ENCODE measurements around the gene CCNL1. TPM values are rescaled to one million over a fixed set of nuclear protein-coding genes. Genes with fewer than 3 reads are reported as not detected.
A peak's percentile ranks its signal among the peaks of the same experiment; 100 is the strongest.

CCNL1 gene
- polyA plus RNA-seq, 1 donor from 2014 or later, result 186 TPM

GRCh38 chr3:157160658-157161424 is 894 bp upstream of the CCNL1 start:
- H4K20me1 ChIP-seq (ENCODE audit: insufficient read depth), result peaks cover 4% of the 10 kb centered on the region
- H3K9me2 ChIP-seq (ENCODE audit: insufficient read depth, low read length), result no peaks in the 10 kb centered on the region
- H3K9ac ChIP-seq (ENCODE audit: low read length), result peak overlapping the region; percentile 99
- H3K27ac ChIP-seq (ENCODE audit: low read length), result peak overlapping the region; percentile 98
- H2AFZ ChIP-seq (ENCODE audit: low read depth, low read length), result peak overlapping the region; percentile 97
- peak overlapping the region; percentile 91 for H3K4me3 ChIP-seq (ENCODE audit: low read length)
- TF ChIP-seq SMC3 (conservative IDR thresholded peaks at IDR 0.05; ENCODE audit: poor library complexity) (no peak), RAD21 (conservative IDR thresholded peaks at IDR 0.05) (no peak), MXI1 (conservative IDR thresholded peaks at IDR 0.05; ENCODE audit: poor library complexity, severe bottlenecking) (no peak), EP300 (conservative IDR thresholded peaks at IDR 0.05; ENCODE audit: poor library complexity, severe bottlenecking) (no peak), POLR2AphosphoS5 (IDR thresholded peaks at IDR 0.05) (no peak), EZH2 (IDR thresholded peaks at IDR 0.05; ENCODE audit: borderline replicate concordance, insufficient read depth, low read length, poor library complexity, severe bottlenecking) (no peak), TAF1 (IDR thresholded peaks at IDR 0.05; ENCODE audit: low read depth) (no peak), REST (IDR thresholded peaks at IDR 0.05; ENCODE audit: borderline replicate concordance) (no peak), CTCF (IDR thresholded peaks at IDR 0.05; ENCODE audit: poor library complexity, severe bottlenecking) (no peak)
- H3F3A ChIP-seq (ENCODE audit: insufficient read depth, low read length, poor library complexity, severe bottlenecking), result no peaks in the 10 kb centered on the region
- peaks cover 5% of the 10 kb centered on the region for H3K36me3 ChIP-seq (ENCODE audit: insufficient read depth, low read length)
- no peaks in the 10 kb centered on the region for H3K9me3 ChIP-seq (ENCODE audit: low read length)
- peaks cover 35% of the 10 kb centered on the region for H3K79me2 ChIP-seq (replicated peaks; ENCODE audit: insufficient read depth, low read length)
- H3K27me3 ChIP-seq (ENCODE audit: insufficient read depth, low read depth, low read length), result no peaks in the 10 kb centered on the region
- H3K4me2 ChIP-seq (ENCODE audit: low read length), result peak overlapping the region; percentile 56

- Histone ChIP-seq H3K27me3 (ENCODE audit: insufficient read depth, low read depth, low read length) (no peaks in the 10 kb centered on the region), H3K4me2 (ENCODE audit: low read length) (peak overlapping the region; percentile 90), H3K36me3 (ENCODE audit: insufficient read depth, low read length) (peaks cover 5% of the 10 kb centered on the region), H3F3A (ENCODE audit: insufficient read depth, low read length, poor library complexity, severe bottlenecking) (no peaks in the 10 kb centered on the region), H3K27ac (ENCODE audit: low read length) (peak overlapping the region; percentile 98), H2AFZ (ENCODE audit: low read depth, low read length) (peak overlapping the region; percentile 92), H3K4me3 (ENCODE audit: low read length) (peak overlapping the region; percentile 91), H4K20me1 (ENCODE audit: insufficient read depth) (peaks cover 9% of the 10 kb centered on the region), H3K79me2 (replicated peaks; ENCODE audit: insufficient read depth, low read length) (peaks cover 51% of the 10 kb centered on the region), H3K9me2 (ENCODE audit: insufficient read depth, low read length) (no peaks in the 10 kb centered on the region), H3K9me3 (ENCODE audit: low read length) (no peaks in the 10 kb centered on the region), H3K9ac (ENCODE audit: low read length) (peak overlapping the region; percentile 99)
- TF ChIP-seq TAF1 (IDR thresholded peaks at IDR 0.05; ENCODE audit: low read depth) (no peak), MXI1 (conservative IDR thresholded peaks at IDR 0.05; ENCODE audit: poor library complexity, severe bottlenecking) (no peak), EP300 (conservative IDR thresholded peaks at IDR 0.05; ENCODE audit: poor library complexity, severe bottlenecking) (no peak), EZH2 (IDR thresholded peaks at IDR 0.05; ENCODE audit: borderline replicate concordance, insufficient read depth, low read length, poor library complexity, severe bottlenecking) (no peak), CTCF (IDR thresholded peaks at IDR 0.05; ENCODE audit: poor library complexity, severe bottlenecking) (peak; percentile 63), REST (IDR thresholded peaks at IDR 0.05; ENCODE audit: borderline replicate concordance) (peak; percentile 8), SMC3 (conservative IDR thresholded peaks at IDR 0.05; ENCODE audit: poor library complexity) (peak; percentile 48), POLR2AphosphoS5 (IDR thresholded peaks at IDR 0.05) (peak; percentile 55), RAD21 (conservative IDR thresholded peaks at IDR 0.05) (peak; percentile 35)
Observed at GRCh38 chr3:157159037-157159761, 748 bp downstream of the CCNL1 start.
